Skeletal muscle tissue (tissue), 4 donors: ENCODE data around the gene LRRC41. TPM values are rescaled to one million over a fixed set of nuclear protein-coding genes. Genes with fewer than 3 reads are reported as not detected.
"Not testable (repeated sequence)": the region's sequence is repeated elsewhere in the genome, so short reads cannot be mapped to it uniquely, and the experiment has no call there.

Experiments used
- H3K27ac ChIP-seq: one replicate; pipeline ENCODE4 v1.7.0; 2013; ENCODE audit warnings: mild to moderate bottlenecking, low read depth, low read length, inconsistent platforms
- H3K27me3 ChIP-seq, 3 donors: one replicate each; pipeline ENCODE4 v1.7.0; 2013; ENCODE audit warnings: low read length in 3 of 3; ENCODE audit not compliant: control insufficient read depth in 3 of 3, insufficient read depth in 3 of 3
- H3K36me3 ChIP-seq, 3 donors: one replicate each; pipeline ENCODE4 v1.7.0; 2013; ENCODE audit warnings: low read length in 3 of 3; ENCODE audit not compliant: control insufficient read depth in 3 of 3, insufficient read depth in 3 of 3
- H3K4me1 ChIP-seq, 3 donors: one replicate each; pipeline ENCODE4 v1.7.0; 2013; ENCODE audit warnings: low read length in 3 of 3, mild to moderate bottlenecking in 3 of 3; ENCODE audit not compliant: control insufficient read depth in 3 of 3, insufficient read depth in 3 of 3
- H3K4me3 ChIP-seq, 3 donors: one replicate each; pipeline ENCODE4 v1.7.0; 2013; ENCODE audit warnings: low read length in 3 of 3
- H3K9ac ChIP-seq, 3 donors: one replicate each; pipeline ENCODE4 v1.7.0; 2013; ENCODE audit warnings: low read length in 3 of 3, mild to moderate bottlenecking in 3 of 3, moderate library complexity in 2 of 3, low read depth in 1 of 3
- H3K9me3 ChIP-seq, 3 donors: one replicate each; pipeline ENCODE4 v1.7.0; 2013; ENCODE audit warnings: low read length in 3 of 3; ENCODE audit not compliant: control insufficient read depth in 3 of 3
- total RNA-seq: library from RNA; depleted of rRNA; stranded (reverse); fragments of >200 nt; gene quantifications from one replicate; pipeline ENCODE4 v1.2.3, GENCODE V29; 2014
- donor health status: Osteomylitis.

LRRC41 gene
- total RNA-seq, 1 donor from 2014 or later, result 55.8 TPM

GRCh38 chr1:46340404-46341221 is 37.2 kb upstream of the LRRC41 start, which contains the start of gene NSUN4:
TSS of gene NSUN4 (plus strand) at chr1:46340807. CDS start at chr1:46340827, 20 bp downstream.
- Histone ChIP-seq H3K36me3 (peaks cover 16 to 29% (median 20%) of the 10 kb centered on the region in 3 donors), H3K9me3 (no peaks in the 10 kb centered on the region), H3K9ac (peak within 1 kb of the TSS; percentile 93 to 99 (median 99)), H3K4me1 (peaks cover 17 to 31% (median 22%) of the 10 kb centered on the region in 3 donors), H3K4me3 (peak within 1 kb of the TSS; percentile 81 to 100 (median 97)), H3K27ac (peak within 1 kb of the TSS; percentile 96), H3K27me3 (no peaks in the 10 kb centered on the region)

GRCh38 chr1:46337409-46337808 is 34.0 kb upstream of the LRRC41 start:
- not testable (repeated sequence) for H3K4me3 ChIP-seq

DNA sequence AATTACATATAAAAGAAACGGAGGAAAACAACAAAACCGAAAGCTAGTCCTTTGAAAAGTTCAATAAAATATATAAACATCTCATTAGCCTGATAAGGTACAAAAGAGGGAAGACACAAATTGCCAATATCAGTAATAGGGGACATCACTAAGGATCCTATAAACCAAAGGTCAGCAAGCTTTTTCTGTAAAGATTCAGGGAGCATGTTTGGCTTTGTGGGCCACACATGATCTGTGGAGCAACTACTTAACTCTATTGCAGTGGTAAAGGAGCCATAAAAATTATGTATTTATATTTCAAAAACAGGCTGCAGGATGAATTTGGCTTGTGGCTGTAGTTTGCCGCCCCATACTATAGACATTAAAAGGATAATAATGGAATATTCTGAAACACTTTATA is 31.7 kb upstream of the LRRC41 start:
- H3K9me3 ChIP-seq, result no peaks in the 10 kb centered on the region
- no peak overlapping the region for H3K4me3 ChIP-seq
- peaks cover 0 to 5% (median 0%) of the 10 kb centered on the region in 3 donors for H3K4me1 ChIP-seq
- no peaks in the 10 kb centered on the region for H3K36me3 ChIP-seq
- H3K9ac ChIP-seq, result no peak overlapping the region
- no peak overlapping the region for H3K27ac ChIP-seq
- no peaks in the 10 kb centered on the region for H3K27me3 ChIP-seq

More at GRCh38 chr1:46337409-46337808, 34.0 kb upstream of the LRRC41 start:
- H3K9ac ChIP-seq, H3K27ac ChIP-seq, H3K36me3 ChIP-seq, H3K9me3 ChIP-seq, H3K27me3 ChIP-seq: not testable (repeated sequence)
- H3K4me1 ChIP-seq, result peaks cover 11 to 22% (median 18%) of the 10 kb centered on the region in 3 donors

DNA sequence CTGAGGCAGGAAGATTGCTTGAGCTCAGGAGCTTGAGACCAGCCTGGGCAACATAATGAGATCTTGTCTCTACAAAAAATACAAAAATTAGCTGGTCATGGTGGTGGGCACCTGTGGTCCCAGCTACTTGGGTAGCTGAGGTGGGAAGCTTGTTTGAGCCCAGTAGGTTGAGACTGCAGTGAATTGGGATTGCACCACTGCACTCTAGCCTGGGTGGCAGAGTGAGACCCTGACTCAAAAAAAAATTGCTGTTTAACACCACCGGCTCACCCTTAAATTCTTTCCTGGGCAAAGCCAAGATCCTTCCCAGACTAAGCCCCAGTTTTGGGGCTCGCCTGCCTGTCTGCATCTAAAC is 30.6 kb upstream of the LRRC41 start:
- Histone ChIP-seq H3K4me3 (no peak overlapping the region), H3K4me1 (no peaks in the 10 kb centered on the region), H3K27ac (no peak overlapping the region), H3K36me3 (no peaks in the 10 kb centered on the region), H3K9ac (no peak overlapping the region), H3K27me3 (no peaks in the 10 kb centered on the region), H3K9me3 (no peaks in the 10 kb centered on the region)

- Histone ChIP-seq H3K4me3 (no peak overlapping the region), H3K4me1 (no peaks in the 10 kb centered on the region), H3K27me3 (no peaks in the 10 kb centered on the region), H3K36me3 (no peaks in the 10 kb centered on the region), H3K9me3 (no peaks in the 10 kb centered on the region), H3K9ac (no peak overlapping the region), H3K27ac (no peak overlapping the region)
These were observed 30.0 kb upstream of the LRRC41 start for GRCh38 chr1:46333300-46334029.

DNA sequence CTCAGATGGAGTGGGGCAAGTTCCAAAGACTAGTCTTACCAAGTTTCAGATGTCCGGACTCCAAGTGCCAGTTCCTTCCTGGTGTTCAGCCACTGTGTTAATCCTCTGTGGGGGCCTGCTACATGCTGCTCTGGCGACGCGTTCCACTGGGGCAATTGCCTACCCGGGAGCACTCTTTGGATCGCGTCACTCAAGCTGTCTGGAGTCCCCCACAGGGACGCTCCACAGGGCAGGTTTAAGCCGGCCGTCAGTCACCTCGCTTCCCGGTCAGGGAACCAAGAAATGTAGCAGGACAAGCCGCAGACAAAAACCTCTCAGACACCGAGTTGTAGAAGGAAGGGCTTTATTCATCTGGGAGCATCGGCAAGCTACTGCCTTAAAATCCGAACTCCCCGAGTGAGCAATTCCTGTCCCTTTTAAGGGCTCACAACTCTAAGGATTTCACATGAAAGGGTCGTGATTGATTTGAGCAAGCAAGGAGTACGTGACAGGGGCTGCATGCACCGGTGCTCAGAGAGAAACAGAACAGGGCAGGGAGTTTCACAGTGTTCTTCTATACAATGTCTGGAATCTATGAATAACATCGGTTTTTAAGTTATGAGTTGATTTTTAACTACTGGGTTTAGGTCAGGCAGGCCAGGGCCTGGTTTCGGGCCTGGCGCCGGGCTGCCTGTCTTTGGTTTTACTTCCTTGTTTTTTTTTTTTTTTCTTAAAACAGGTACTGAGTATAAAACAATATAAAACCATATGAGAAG is 28.5 kb upstream of the LRRC41 start:
- not testable (repeated sequence) for H3K4me3 ChIP-seq, H3K27ac ChIP-seq, H3K4me1 ChIP-seq, H3K9me3 ChIP-seq, H3K27me3 ChIP-seq, H3K9ac ChIP-seq, H3K36me3 ChIP-seq

DNA sequence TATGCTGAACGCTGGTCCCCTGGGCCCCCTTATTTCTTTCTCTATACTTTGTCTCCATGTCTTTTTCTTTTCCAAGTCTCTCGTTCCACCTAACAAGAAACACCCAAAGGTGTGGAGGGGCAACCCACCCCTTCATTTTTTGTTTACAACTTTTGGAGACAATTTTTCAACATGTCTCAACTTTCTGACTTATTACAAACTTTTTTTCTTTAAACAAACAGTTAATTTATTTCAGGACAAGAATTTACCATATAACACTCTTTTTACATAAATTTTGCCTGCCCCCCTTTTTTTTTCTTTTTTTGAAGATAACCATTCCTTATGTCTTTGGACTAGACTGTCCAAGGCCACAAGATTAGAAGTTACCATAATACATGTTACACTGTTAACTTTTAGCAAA is 27.0 kb upstream of the LRRC41 start:
- H3K27me3 ChIP-seq, H3K36me3 ChIP-seq, H3K4me1 ChIP-seq, H3K4me3 ChIP-seq, H3K9me3 ChIP-seq, H3K27ac ChIP-seq, H3K9ac ChIP-seq: not testable (repeated sequence)

DNA sequence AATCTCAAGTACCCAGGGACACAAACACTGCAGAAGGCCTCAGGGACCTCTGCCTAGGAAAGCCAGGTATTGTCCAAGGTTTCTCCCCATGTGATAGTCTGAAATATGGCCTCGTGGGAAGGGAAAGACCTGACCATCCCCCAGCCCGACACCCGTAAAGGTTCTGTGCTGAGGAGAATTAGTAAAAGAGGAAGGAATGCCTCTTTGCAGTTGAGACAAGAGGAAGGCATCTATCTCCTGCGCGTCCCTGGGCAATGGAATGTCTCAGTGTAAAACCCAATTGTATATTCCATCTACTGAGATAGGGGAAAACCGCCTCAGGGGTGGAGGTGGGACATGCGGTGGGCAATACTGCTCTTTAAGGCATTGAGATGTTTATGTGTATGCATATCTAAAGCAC is 26.4 kb upstream of the LRRC41 start:
- not testable (repeated sequence) for H3K9me3 ChIP-seq, H3K9ac ChIP-seq, H3K27me3 ChIP-seq, H3K4me1 ChIP-seq, H3K4me3 ChIP-seq, H3K36me3 ChIP-seq, H3K27ac ChIP-seq

DNA sequence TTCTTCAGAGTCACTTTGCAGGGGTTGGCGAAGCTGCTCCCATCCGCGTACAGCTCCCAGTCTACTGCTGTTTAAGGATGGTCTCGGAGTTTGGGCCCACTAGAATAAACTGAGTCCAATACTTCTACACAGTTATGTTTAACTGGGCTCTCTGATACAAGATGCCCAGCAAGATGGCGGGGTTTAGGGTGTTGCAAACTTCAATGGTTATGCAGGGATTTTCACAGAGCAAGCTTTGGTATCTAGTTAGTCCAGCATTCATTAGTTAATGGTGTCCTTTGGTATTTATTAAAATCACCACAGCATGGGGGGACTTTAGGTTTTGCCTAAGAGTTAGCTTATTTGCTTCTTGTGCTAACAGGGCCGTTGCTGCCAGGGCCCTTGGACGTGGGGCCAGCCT is 24.8 kb upstream of the LRRC41 start:
- H3K9ac ChIP-seq, H3K27me3 ChIP-seq, H3K36me3 ChIP-seq, H3K9me3 ChIP-seq, H3K27ac ChIP-seq, H3K4me1 ChIP-seq, H3K4me3 ChIP-seq: not testable (repeated sequence)
